Measurements from ENCODE around the gene NABP1. TPM values are rescaled to one million over a fixed set of nuclear protein-coding genes. Genes with fewer than 3 reads are reported as not detected.

NABP1 gene
- total and polyA plus RNA-seq, 2 experiments from 2014 or later = 19.6 to 40.0 TPM

- no peaks in the 10 kb centered on the region for H3K36me3 ChIP-seq (replicated peaks; ENCODE audit: insufficient read depth, low read depth)
- no peaks in the 10 kb centered on the region for H3K27me3 ChIP-seq
- no peak overlapping the region for H3K4me2 ChIP-seq
- no peak overlapping the region for H3K4me3 ChIP-seq
- TF ChIP-seq EZH2 (IDR thresholded peaks at IDR 0.05; ENCODE audit: borderline replicate concordance) (no peak), CTCF (IDR thresholded peaks at IDR 0.05; ENCODE audit: poor library complexity) (no peak)
- no peak overlapping the region for H3K27ac ChIP-seq
- no peak overlapping the region for H2AFZ ChIP-seq
- H3K9me3 ChIP-seq (ENCODE audit: low read depth) = no peaks in the 10 kb centered on the region
- H3K9me2 ChIP-seq (replicated peaks; ENCODE audit: insufficient read depth) = no peaks in the 10 kb centered on the region
- no peaks in the 10 kb centered on the region for H4K20me1 ChIP-seq (ENCODE audit: insufficient read depth, poor library complexity, severe bottlenecking)
- H3K79me2 ChIP-seq = no peaks in the 10 kb centered on the region
- WGBS (ENCODE audit: low lambda C conversion rate, missing lambda C conversion rate) = 92% methylated on average over 4 of the region's 4 CpGs
- DNase-seq (ENCODE audit: low spot score) = no peak
- H3K4me1 ChIP-seq (ENCODE audit: insufficient read depth) = no peaks in the 10 kb centered on the region
Measured at GRCh38 chr2:191666226-191666625, 11.7 kb upstream of the NABP1 start.

- Histone ChIP-seq H3K27ac (no peak overlapping the region), H3K79me2 (no peaks in the 10 kb centered on the region), H2AFZ (no peak overlapping the region), H4K20me1 (ENCODE audit: insufficient read depth, poor library complexity, severe bottlenecking) (no peaks in the 10 kb centered on the region), H3K4me3 (no peak overlapping the region), H3K9me3 (ENCODE audit: low read depth) (no peaks in the 10 kb centered on the region), H3K27me3 (no peaks in the 10 kb centered on the region), H3K36me3 (replicated peaks; ENCODE audit: insufficient read depth, low read depth) (no peaks in the 10 kb centered on the region), H3K4me1 (ENCODE audit: insufficient read depth) (no peaks in the 10 kb centered on the region), H3K9me2 (replicated peaks; ENCODE audit: insufficient read depth) (no peaks in the 10 kb centered on the region), H3K4me2 (no peak overlapping the region)
- no peak for TF ChIP-seq EZH2 (IDR thresholded peaks at IDR 0.05; ENCODE audit: borderline replicate concordance)
- no peak for TF ChIP-seq CTCF (IDR thresholded peaks at IDR 0.05; ENCODE audit: poor library complexity)
- no peak for TF ChIP-seq EZH2phosphoT487 (IDR thresholded peaks at IDR 0.05; ENCODE audit: low read depth, severe bottlenecking, unreplicated experiment)
- DNase-seq (ENCODE audit: low spot score) = no peak
- 74% methylated on average over 3 of the region's 3 CpGs for WGBS (ENCODE audit: low lambda C conversion rate, missing lambda C conversion rate)
Measured at GRCh38 chr2:191666732-191667131, 11.2 kb upstream of the NABP1 start.

GRCh38 chr2:191670076-191670475, 7.9 kb upstream of the NABP1 start:
- DNase-seq (ENCODE audit: low spot score) = no peak
- Histone ChIP-seq H3K27me3 (no peaks in the 10 kb centered on the region), H3K27ac (no peak overlapping the region), H3K79me2 (no peaks in the 10 kb centered on the region), H2AFZ (no peak overlapping the region), H3K4me1 (ENCODE audit: insufficient read depth) (no peaks in the 10 kb centered on the region), H3K4me2 (no peak overlapping the region), H4K20me1 (ENCODE audit: insufficient read depth, poor library complexity, severe bottlenecking) (no peaks in the 10 kb centered on the region), H3K4me3 (no peak overlapping the region), H3K9me2 (replicated peaks; ENCODE audit: insufficient read depth) (no peaks in the 10 kb centered on the region), H3K9me3 (ENCODE audit: low read depth) (no peaks in the 10 kb centered on the region), H3K36me3 (replicated peaks; ENCODE audit: insufficient read depth, low read depth) (no peaks in the 10 kb centered on the region)
- TF ChIP-seq EZH2 (IDR thresholded peaks at IDR 0.05; ENCODE audit: borderline replicate concordance) = no peak
- TF ChIP-seq CTCF (IDR thresholded peaks at IDR 0.05; ENCODE audit: poor library complexity) = no peak
- TF ChIP-seq EZH2phosphoT487 (IDR thresholded peaks at IDR 0.05; ENCODE audit: low read depth, severe bottlenecking, unreplicated experiment) = no peak

- Histone ChIP-seq H3K9me3 (ENCODE audit: low read depth) (no peaks in the 10 kb centered on the region), H3K36me3 (replicated peaks; ENCODE audit: insufficient read depth, low read depth) (no peaks in the 10 kb centered on the region), H3K27ac (no peak overlapping the region), H3K27me3 (no peaks in the 10 kb centered on the region), H3K79me2 (no peaks in the 10 kb centered on the region), H3K9me2 (replicated peaks; ENCODE audit: insufficient read depth) (no peaks in the 10 kb centered on the region), H3K4me2 (no peak overlapping the region), H3K4me3 (no peak overlapping the region), H2AFZ (no peak overlapping the region), H3K4me1 (ENCODE audit: insufficient read depth) (no peaks in the 10 kb centered on the region), H4K20me1 (ENCODE audit: insufficient read depth, poor library complexity, severe bottlenecking) (no peaks in the 10 kb centered on the region)
- no peak for DNase-seq (ENCODE audit: low spot score)
- TF ChIP-seq EZH2phosphoT487 (IDR thresholded peaks at IDR 0.05; ENCODE audit: low read depth, severe bottlenecking, unreplicated experiment) (no peak), EZH2 (IDR thresholded peaks at IDR 0.05; ENCODE audit: borderline replicate concordance) (no peak), CTCF (IDR thresholded peaks at IDR 0.05; ENCODE audit: poor library complexity) (no peak)
Measured at GRCh38 chr2:191670787-191671186, 7.1 kb upstream of the NABP1 start.
